Effector CD8-positive, alpha-beta T cell (primary cell): ENCODE results near the gene AKIRIN1.
A peak's percentile ranks its signal among the peaks of the same experiment; 100 is the strongest.
"Not testable (repeated sequence)": the region's sequence is repeated elsewhere in the genome, so short reads cannot be mapped to it uniquely, and the experiment has no call there.

ENCODE experiments used
- DNase-seq: peaks from one replicate; lab custom pipeline; 2025; lab: John Stamatoyannopoulos, UW

AKIRIN1 gene

GRCh38 chr1:38997034-38997900 lies 6.2 kb downstream of the AKIRIN1 start:
- DNase-seq: no peak

- no peak for DNase-seq
Measured at GRCh38 chr1:38997901-38998190, 6.8 kb downstream of the AKIRIN1 start.

- DNase-seq: no peak
Measured at GRCh38 chr1:39001516-39002421, 10.7 kb downstream of the AKIRIN1 start.

GRCh38 chr1:39003281-39003680 lies 12.2 kb downstream of the AKIRIN1 start:
- DNase-seq: no peak

- DNase-seq: no peak
Measured at GRCh38 chr1:39003794-39004193, 12.7 kb downstream of the AKIRIN1 start.

GRCh38 chr1:39006287-39006686 lies 15.2 kb downstream of the AKIRIN1 start:
- no peak for DNase-seq

GRCh38 chr1:39006726-39007645 lies 15.9 kb downstream of the AKIRIN1 start:
- DNase-seq: no peak

- DNase-seq: not testable (repeated sequence)
Measured at GRCh38 chr1:39014956-39015355, 23.9 kb downstream of the AKIRIN1 start.

GRCh38 chr1:39016604-39017171 lies 25.6 kb downstream of the AKIRIN1 start:
- no peak for DNase-seq

GRCh38 chr1:39017266-39017665 lies 26.2 kb downstream of the AKIRIN1 start:
- no peak for DNase-seq

- not testable (repeated sequence) for DNase-seq
Measured at GRCh38 chr1:39020494-39020893, 29.4 kb downstream of the AKIRIN1 start.

GRCh38 chr1:39021426-39021825 lies 30.4 kb downstream of the AKIRIN1 start:
- DNase-seq: no peak

- no peak for DNase-seq
Measured at GRCh38 chr1:39023140-39023539, 32.1 kb downstream of the AKIRIN1 start.

- peak; percentile 63 for DNase-seq
Measured at GRCh38 chr1:39026051-39026865, 35.2 kb downstream of the AKIRIN1 start, which contains the start of gene NDUFS5. NDUFS5 (plus strand) TSS chr1:39026350; CDS start chr1:39028725, 2,375 bp downstream.

GRCh38 chr1:39026866-39027507 lies 35.9 kb downstream of the AKIRIN1 start:
- DNase-seq: no peak

GRCh38 chr1:39034114-39034654 lies 43.1 kb downstream of the AKIRIN1 start:
- no peak for DNase-seq

GRCh38 chr1:39036678-39037077 lies 45.6 kb downstream of the AKIRIN1 start:
- DNase-seq: no peak

- DNase-seq: no peak
Measured at GRCh38 chr1:39043513-39043912, 52.4 kb downstream of the AKIRIN1 start.

- no peak for DNase-seq
Measured at GRCh38 chr1:39044762-39045161, 53.7 kb downstream of the AKIRIN1 start.

GRCh38 chr1:39045231-39045630 lies 54.2 kb downstream of the AKIRIN1 start:
- no peak for DNase-seq
